NB4 (cell line): ENCODE data around the gene RBM15B.

Experiments used
- POLR2A ChIP-seq: IDR thresholded peaks from 2 replicates; pipeline ENCODE4 v1.6.1; 2011; ENCODE audit warnings: mild to moderate bottlenecking; ENCODE audit not compliant: insufficient read length; ENCODE audit errors: extremely low read depth
- TF ChIP-seq, protein P1 (sequence below): IDR thresholded peaks from one replicate; pipeline ENCODE4 v1.5.1; 2012; ENCODE audit warnings: low read depth, low read length

DNA sequence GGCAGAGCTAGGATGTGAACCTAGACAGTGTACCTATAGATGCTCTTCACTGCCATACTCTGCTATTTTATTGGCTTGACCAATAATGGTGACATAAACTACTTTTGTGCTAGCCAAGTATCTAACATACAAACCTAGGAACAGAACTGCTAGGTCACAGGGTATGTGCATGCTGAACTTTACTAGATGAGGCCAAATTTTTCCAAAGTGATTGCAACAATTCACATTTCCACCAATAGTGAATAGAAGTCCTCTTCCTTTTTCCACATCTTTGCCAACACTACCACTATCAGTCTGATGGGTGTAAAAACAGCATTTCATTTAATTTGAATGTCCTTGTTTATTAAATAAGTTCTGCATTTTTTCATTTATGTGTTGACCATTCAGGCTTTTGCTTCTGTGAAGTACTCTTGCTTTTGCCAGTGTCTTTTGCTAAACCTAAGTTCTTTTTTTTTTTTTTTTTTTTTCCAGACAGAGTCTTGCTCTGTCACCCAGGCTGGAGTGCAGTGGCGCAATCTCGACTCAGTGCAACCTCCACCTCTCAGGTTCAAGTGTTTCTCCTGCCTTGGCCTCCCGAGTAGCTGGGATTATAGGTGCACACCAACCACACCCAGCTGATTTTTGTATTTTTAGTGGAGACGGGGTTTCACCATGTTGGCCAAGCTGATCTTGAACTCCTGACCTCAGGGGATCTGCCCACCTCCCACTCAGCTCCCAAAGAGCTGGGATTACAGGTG lies 54.6 kb downstream of the RBM15B start:
- TF ChIP-seq, protein P1, sequence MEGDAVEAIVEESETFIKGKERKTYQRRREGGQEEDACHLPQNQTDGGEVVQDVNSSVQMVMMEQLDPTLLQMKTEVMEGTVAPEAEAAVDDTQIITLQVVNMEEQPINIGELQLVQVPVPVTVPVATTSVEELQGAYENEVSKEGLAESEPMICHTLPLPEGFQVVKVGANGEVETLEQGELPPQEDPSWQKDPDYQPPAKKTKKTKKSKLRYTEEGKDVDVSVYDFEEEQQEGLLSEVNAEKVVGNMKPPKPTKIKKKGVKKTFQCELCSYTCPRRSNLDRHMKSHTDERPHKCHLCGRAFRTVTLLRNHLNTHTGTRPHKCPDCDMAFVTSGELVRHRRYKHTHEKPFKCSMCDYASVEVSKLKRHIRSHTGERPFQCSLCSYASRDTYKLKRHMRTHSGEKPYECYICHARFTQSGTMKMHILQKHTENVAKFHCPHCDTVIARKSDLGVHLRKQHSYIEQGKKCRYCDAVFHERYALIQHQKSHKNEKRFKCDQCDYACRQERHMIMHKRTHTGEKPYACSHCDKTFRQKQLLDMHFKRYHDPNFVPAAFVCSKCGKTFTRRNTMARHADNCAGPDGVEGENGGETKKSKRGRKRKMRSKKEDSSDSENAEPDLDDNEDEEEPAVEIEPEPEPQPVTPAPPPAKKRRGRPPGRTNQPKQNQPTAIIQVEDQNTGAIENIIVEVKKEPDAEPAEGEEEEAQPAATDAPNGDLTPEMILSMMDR: no peak
- no peak for TF ChIP-seq POLR2A
